Activated CD4-positive, alpha-beta T cell treated with anti-CD3 and anti-CD28 coated beads, Interleukin-2, amount 50 U/mL, for 24 hours (primary cell): ENCODE data around the gene EEFSEC.

Experiments used
- DNase-seq, 2 donors: peaks; one replicate each; pipeline ENCODE4 v3.0.0-alpha.2; 2020; ENCODE audit warnings: low read depth in 1 of 2, low spot score in 1 of 2

Gene EEFSEC

GRCh38 chr3:128383316-128384235 is 230.3 kb downstream of the EEFSEC start:
- DNase-seq, result peak in 1 of 2 donors; percentile 6

GRCh38 chr3:128385080-128385832 is 232.0 kb downstream of the EEFSEC start:
- DNase-seq, result no peak

- DNase-seq, result no peak
Measured at GRCh38 chr3:128388932-128389331, 235.7 kb downstream of the EEFSEC start.

GRCh38 chr3:128390867-128391266 is 237.6 kb downstream of the EEFSEC start:
- no peak for DNase-seq

GRCh38 chr3:128392021-128392420 is 238.7 kb downstream of the EEFSEC start:
- no peak for DNase-seq

- no peak for DNase-seq
Measured at GRCh38 chr3:128392818-128393544, 239.7 kb downstream of the EEFSEC start.

GRCh38 chr3:128394033-128394432 is 240.8 kb downstream of the EEFSEC start:
- no peak for DNase-seq

- no peak for DNase-seq
Measured at GRCh38 chr3:128395046-128395445, 241.8 kb downstream of the EEFSEC start.

- no peak for DNase-seq
Measured at GRCh38 chr3:128395500-128396162, 242.3 kb downstream of the EEFSEC start.

GRCh38 chr3:128397484-128397883 is 244.2 kb downstream of the EEFSEC start:
- DNase-seq, result no peak

GRCh38 chr3:128398586-128398985 is 245.3 kb downstream of the EEFSEC start:
- no peak for DNase-seq

GRCh38 chr3:128399221-128399915 is 246.1 kb downstream of the EEFSEC start:
- no peak for DNase-seq

- no peak for DNase-seq
Measured at GRCh38 chr3:128400671-128401070, 247.4 kb downstream of the EEFSEC start.

- no peak for DNase-seq
Measured at GRCh38 chr3:128402319-128402718, 249.0 kb downstream of the EEFSEC start.

- DNase-seq, result no peak
Measured at GRCh38 chr3:128402998-128403397, 249.7 kb downstream of the EEFSEC start.

- DNase-seq, result no peak
Measured at GRCh38 chr3:128404276-128405068, 251.2 kb downstream of the EEFSEC start.

- DNase-seq, result no peak
Measured at GRCh38 chr3:128405554-128406277, 252.4 kb downstream of the EEFSEC start.

- no peak for DNase-seq
Measured at GRCh38 chr3:128407247-128407646, 254.0 kb downstream of the EEFSEC start.
